GM18511 (cell line): ENCODE measurements around the gene APBB3.
"Not testable (repeated sequence)": the region's sequence is repeated elsewhere in the genome, so short reads cannot be mapped to it uniquely, and the experiment has no call there.

Experiments
- ATAC-seq: cut with Tn5 transposase; IDR thresholded peaks from one replicate; pipeline ENCODE4 v1.9.1; 2021; ENCODE audit warnings: mild to moderate bottlenecking, moderate library complexity; ENCODE audit not compliant: unreplicated experiment

APBB3 gene

GRCh38 chr5:140564196-140565023, at the start of gene APBB3, which contains the start of gene SLC35A4:
APBB3 (minus strand) TSS chr5:140564598; CDS start chr5:140564245, 353 bp downstream.
SLC35A4 (plus strand) TSS chr5:140564828; CDS start chr5:140567170, 2,342 bp downstream.
- peak; percentile 89 for ATAC-seq

- no peak for ATAC-seq
These were observed 46.7 kb upstream of the APBB3 start for GRCh38 chr5:140611020-140611521.

GRCh38 chr5:140609126-140609525, 44.7 kb upstream of the APBB3 start:
- no peak for ATAC-seq

GRCh38 chr5:140608722-140609121, 44.3 kb upstream of the APBB3 start:
- no peak for ATAC-seq

GRCh38 chr5:140607031-140607430, 42.6 kb upstream of the APBB3 start:
- no peak for ATAC-seq

GRCh38 chr5:140605879-140606278, 41.5 kb upstream of the APBB3 start:
- ATAC-seq, result no peak

GRCh38 chr5:140603734-140604133, 39.3 kb upstream of the APBB3 start:
- ATAC-seq, result no peak

GRCh38 chr5:140603446-140603698, 39.0 kb upstream of the APBB3 start:
- not testable (repeated sequence) for ATAC-seq

- ATAC-seq, result no peak
These were observed 37.7 kb upstream of the APBB3 start for GRCh38 chr5:140602147-140602546.

GRCh38 chr5:140600096-140600495, 35.7 kb upstream of the APBB3 start:
- no peak for ATAC-seq

- ATAC-seq, result no peak
These were observed 34.4 kb upstream of the APBB3 start for GRCh38 chr5:140598836-140599235.

GRCh38 chr5:140596321-140596741, 31.9 kb upstream of the APBB3 start:
- no peak for ATAC-seq

- ATAC-seq, result no peak
These were observed 31.3 kb upstream of the APBB3 start for GRCh38 chr5:140595538-140596300.

- ATAC-seq, result no peak
These were observed 29.8 kb upstream of the APBB3 start for GRCh38 chr5:140594169-140594568.

- ATAC-seq, result not testable (repeated sequence)
These were observed 28.7 kb upstream of the APBB3 start for GRCh38 chr5:140593070-140593469.

GRCh38 chr5:140591747-140592372, 27.5 kb upstream of the APBB3 start:
- no peak for ATAC-seq

- ATAC-seq, result no peak
These were observed 26.5 kb upstream of the APBB3 start for GRCh38 chr5:140590861-140591260.

- no peak for ATAC-seq
These were observed 24.1 kb upstream of the APBB3 start for GRCh38 chr5:140588311-140589070.

GRCh38 chr5:140587495-140587894, 23.1 kb upstream of the APBB3 start:
- no peak for ATAC-seq

GRCh38 chr5:140579188-140579747, 14.9 kb upstream of the APBB3 start:
- not testable (repeated sequence) for ATAC-seq
